ENCODE data around the gene AGAP2. TPM values are rescaled to one million over a fixed set of nuclear protein-coding genes. Genes with fewer than 3 reads are reported as not detected.
"Not testable (repeated sequence)": the region's sequence is repeated elsewhere in the genome, so short reads cannot be mapped to it uniquely, and the experiment has no call there.

AGAP2 gene
- total RNA-seq, 1 experiment from 2014 or later = 1.5 TPM

- DNase-seq (ENCODE audit: low read depth, low spot score) = no peak
- in situ Hi-C loops (cut with HindIII; ENCODE audit: low pct_unique_long_range_greater_than_20kb, low sequenced_read_pairs) = no loop called here
Measured at GRCh38 chr12:57731411-57732080, 7.0 kb downstream of the AGAP2 start.

- in situ Hi-C loops (cut with HindIII; ENCODE audit: low pct_unique_long_range_greater_than_20kb, low sequenced_read_pairs) = no loop called here
Measured at GRCh38 chr12:57730336-57731067, 8.0 kb downstream of the AGAP2 start.

GRCh38 chr12:57729321-57729844 lies 9.2 kb downstream of the AGAP2 start:
- in situ Hi-C loops (cut with HindIII; ENCODE audit: low pct_unique_long_range_greater_than_20kb, low sequenced_read_pairs) = no loop called here
- no peak for DNase-seq (ENCODE audit: low read depth, low spot score)

More at GRCh38 chr12:57730336-57731067, 8.0 kb downstream of the AGAP2 start:
- DNase-seq (ENCODE audit: low read depth, low spot score) = no peak

GRCh38 chr12:57727758-57728395 lies 10.7 kb downstream of the AGAP2 start:
- DNase-seq (ENCODE audit: low read depth, low spot score) = no peak
- in situ Hi-C loops (cut with HindIII; ENCODE audit: low pct_unique_long_range_greater_than_20kb, low sequenced_read_pairs) = no loop called here

- in situ Hi-C loops (cut with HindIII; ENCODE audit: low pct_unique_long_range_greater_than_20kb, low sequenced_read_pairs) = no loop called here
- DNase-seq (ENCODE audit: low read depth, low spot score) = no peak
Measured at GRCh38 chr12:57726884-57727757, 11.4 kb downstream of the AGAP2 start.

GRCh38 chr12:57726151-57726883 lies 12.2 kb downstream of the AGAP2 start:
- in situ Hi-C loops (cut with HindIII; ENCODE audit: low pct_unique_long_range_greater_than_20kb, low sequenced_read_pairs) = no loop called here
- DNase-seq (ENCODE audit: low read depth, low spot score) = peak; percentile 88

- in situ Hi-C loops (cut with HindIII; ENCODE audit: low pct_unique_long_range_greater_than_20kb, low sequenced_read_pairs) = no loop called here
Measured at GRCh38 chr12:57725851-57726150, 12.7 kb downstream of the AGAP2 start.

GRCh38 chr12:57724936-57725740 lies 13.4 kb downstream of the AGAP2 start:
- DNase-seq (ENCODE audit: low read depth, low spot score) = no peak
- in situ Hi-C loops (cut with HindIII; ENCODE audit: low pct_unique_long_range_greater_than_20kb, low sequenced_read_pairs) = no loop called here

More at GRCh38 chr12:57725851-57726150, 12.7 kb downstream of the AGAP2 start:
- DNase-seq (ENCODE audit: low read depth, low spot score) = no peak

GRCh38 chr12:57724003-57724935 lies 14.3 kb downstream of the AGAP2 start:
- no peak for DNase-seq (ENCODE audit: low read depth, low spot score)
- in situ Hi-C loops (cut with HindIII; ENCODE audit: low pct_unique_long_range_greater_than_20kb, low sequenced_read_pairs) = no loop called here

- DNase-seq (ENCODE audit: low read depth, low spot score) = no peak
- in situ Hi-C loops (cut with HindIII; ENCODE audit: low pct_unique_long_range_greater_than_20kb, low sequenced_read_pairs) = no loop called here
Measured at GRCh38 chr12:57723630-57723962, 14.9 kb downstream of the AGAP2 start.

- in situ Hi-C loops (cut with HindIII; ENCODE audit: low pct_unique_long_range_greater_than_20kb, low sequenced_read_pairs) = no loop called here
- DNase-seq (ENCODE audit: low read depth, low spot score) = no peak
Measured at GRCh38 chr12:57722716-57723629, 15.6 kb downstream of the AGAP2 start.

GRCh38 chr12:57721846-57722608 lies 16.5 kb downstream of the AGAP2 start:
- in situ Hi-C loops (cut with HindIII; ENCODE audit: low pct_unique_long_range_greater_than_20kb, low sequenced_read_pairs); DNase-seq (ENCODE audit: low read depth, low spot score): not testable (repeated sequence)

- in situ Hi-C loops (cut with HindIII; ENCODE audit: low pct_unique_long_range_greater_than_20kb, low sequenced_read_pairs) = no loop called here
Measured at GRCh38 chr12:57720606-57721595, 17.6 kb downstream of the AGAP2 start.

More at GRCh38 chr12:57720606-57721595, 17.6 kb downstream of the AGAP2 start:
- no peak for DNase-seq (ENCODE audit: low read depth, low spot score)
